HL-60/S4 treated with phorbol 12-myristate 13-acetate at 8.2 ng/mL for 4 days and 3 days (cell line): ENCODE measurements around the gene CYP4F2.

Experiments
- in situ Hi-C: fragments of 300-500 bp; cut with MboI; formaldehyde crosslinking; loops from 2 replicates; pipeline ENCODE4 v1.15.0; 2022; ENCODE audit warnings: low sequenced_read_pairs

CYP4F2 gene

GRCh38 chr19:15859187-15859586, 38.7 kb downstream of the CYP4F2 start:
- in situ Hi-C loops, result no loop called here

- in situ Hi-C loops, result no loop called here
These were observed 47.5 kb downstream of the CYP4F2 start for GRCh38 chr19:15850385-15850784.

- in situ Hi-C loops, result loop anchor here (25.0 kb wide), 1 partner anchor 340 kb away; the partner anchor contains the start of genes AP1M1 and FAM32A
These were observed 51.0 kb downstream of the CYP4F2 start for GRCh38 chr19:15846923-15847322.

- in situ Hi-C loops, result loop anchor here (25.0 kb wide), 1 partner anchor 343 kb away; the partner anchor contains the start of genes AP1M1 and FAM32A
These were observed 54.0 kb downstream of the CYP4F2 start for GRCh38 chr19:15843894-15844222.

- in situ Hi-C loops, result loop anchor here (25.0 kb wide), 1 partner anchor 344 kb away; the partner anchor contains the start of genes AP1M1 and FAM32A
These were observed 54.5 kb downstream of the CYP4F2 start for GRCh38 chr19:15843203-15843893.

- in situ Hi-C loops, result loop anchor here (25.0 kb wide), 1 partner anchor 345 kb away; the partner anchor contains the start of genes AP1M1 and FAM32A
These were observed 55.9 kb downstream of the CYP4F2 start for GRCh38 chr19:15841875-15842569.

- in situ Hi-C loops, result loop anchor here (25.0 kb wide), 1 partner anchor 346 kb away; the partner anchor contains the start of genes AP1M1 and FAM32A
These were observed 57.0 kb downstream of the CYP4F2 start for GRCh38 chr19:15840833-15841232.

- in situ Hi-C loops, result loop anchor here (25.0 kb wide), 1 partner anchor 347 kb away; the partner anchor contains the start of genes AP1M1 and FAM32A
These were observed 58.0 kb downstream of the CYP4F2 start for GRCh38 chr19:15839888-15840287.

GRCh38 chr19:15838351-15838750, 59.5 kb downstream of the CYP4F2 start:
- in situ Hi-C loops, result loop anchor here (25.0 kb wide), 1 partner anchor 349 kb away; the partner anchor contains the start of genes AP1M1 and FAM32A

GRCh38 chr19:15837221-15837731, 60.6 kb downstream of the CYP4F2 start:
- in situ Hi-C loops, result loop anchor here (25.0 kb wide), 1 partner anchor 350 kb away; the partner anchor contains the start of genes AP1M1 and FAM32A

- in situ Hi-C loops, result loop anchor here (25.0 kb wide), 1 partner anchor 351 kb away; the partner anchor contains the start of genes AP1M1 and FAM32A
These were observed 61.3 kb downstream of the CYP4F2 start for GRCh38 chr19:15836330-15837220.

- in situ Hi-C loops, result loop anchor here (25.0 kb wide), 1 partner anchor 352 kb away; the partner anchor contains the start of genes AP1M1 and FAM32A
These were observed 62.1 kb downstream of the CYP4F2 start for GRCh38 chr19:15835565-15836329.

GRCh38 chr19:15834232-15834631, 63.6 kb downstream of the CYP4F2 start:
- in situ Hi-C loops, result loop anchor here (25.0 kb wide), 1 partner anchor 353 kb away; the partner anchor contains the start of genes AP1M1 and FAM32A

- in situ Hi-C loops, result loop anchor here (25.0 kb wide), 1 partner anchor 356 kb away; the partner anchor contains the start of genes AP1M1 and FAM32A
These were observed 66.2 kb downstream of the CYP4F2 start for GRCh38 chr19:15831626-15832025.

GRCh38 chr19:15829786-15830185, 68.1 kb downstream of the CYP4F2 start:
- in situ Hi-C loops, result loop anchor here (25.0 kb wide), 1 partner anchor 358 kb away; the partner anchor contains the start of genes AP1M1 and FAM32A

- in situ Hi-C loops, result loop anchor here (25.0 kb wide), 1 partner anchor 358 kb away; the partner anchor contains the start of genes AP1M1 and FAM32A
These were observed 68.6 kb downstream of the CYP4F2 start for GRCh38 chr19:15829306-15829698.

- in situ Hi-C loops, result loop anchor here (25.0 kb wide), 1 partner anchor 359 kb away; the partner anchor contains the start of genes AP1M1 and FAM32A
These were observed 69.1 kb downstream of the CYP4F2 start for GRCh38 chr19:15828611-15829305.

GRCh38 chr19:15828121-15828610, 69.7 kb downstream of the CYP4F2 start:
- in situ Hi-C loops, result loop anchor here (25.0 kb wide), 1 partner anchor 359 kb away; the partner anchor contains the start of genes AP1M1 and FAM32A
